Liver (tissue), 9 donors: ENCODE measurements around the gene NELL1. TPM values are rescaled to one million over a fixed set of nuclear protein-coding genes. Genes with fewer than 3 reads are reported as not detected.

ENCODE experiments used
- DNase-seq: peaks from one replicate; pipeline ENCODE4 v3.0.0-alpha.2; 2017; ENCODE audit warnings: low spot score
- H3K27ac ChIP-seq, 2 donors: one replicate each; pipeline ENCODE4 v1.7.0; 2013; ENCODE audit warnings: inconsistent platforms in 2 of 2, low read length in 2 of 2, control low read depth in 1 of 2, low read depth in 1 of 2, mild to moderate bottlenecking in 1 of 2
- H3K27me3 ChIP-seq, 4 donors: one replicate each; pipeline versions ENCODE4 v1.6.1 to v1.7.0; 2013; ENCODE audit warnings: low read length in 3 of 4, inconsistent platforms in 1 of 4, mild to moderate bottlenecking in 1 of 4, moderate library complexity in 1 of 4; ENCODE audit not compliant: control insufficient read depth in 4 of 4, insufficient read depth in 4 of 4
- H3K36me3 ChIP-seq, 4 donors: one replicate each; pipeline versions ENCODE4 v1.6.1 to v1.7.0; 2013; ENCODE audit warnings: low read length in 3 of 4, mild to moderate bottlenecking in 3 of 4, low read depth in 1 of 4, moderate library complexity in 1 of 4; ENCODE audit not compliant: control insufficient read depth in 4 of 4, insufficient read depth in 3 of 4
- H3K4me1 ChIP-seq, 4 donors: one replicate each; pipeline versions ENCODE4 v1.6.1 to v1.7.0; 2013; ENCODE audit warnings: low read length in 3 of 4, mild to moderate bottlenecking in 3 of 4, moderate library complexity in 1 of 4; ENCODE audit not compliant: control insufficient read depth in 4 of 4, insufficient read depth in 4 of 4
- H3K4me3 ChIP-seq, 3 donors: one replicate each; pipeline versions ENCODE4 v1.6.1 to v1.7.0; 2013; ENCODE audit warnings: low read length in 3 of 3, control low read depth in 1 of 3, low read depth in 1 of 3, mild to moderate bottlenecking in 1 of 3
- H3K9ac ChIP-seq, 2 donors: one replicate each; pipeline ENCODE4 v1.7.0; 2013; ENCODE audit warnings: low read length in 2 of 2, mild to moderate bottlenecking in 2 of 2, moderate library complexity in 2 of 2, control low read depth in 1 of 2, low read depth in 1 of 2
- H3K9me3 ChIP-seq, 4 donors: one replicate each; pipeline versions ENCODE4 v1.6.1 to v1.7.0; 2013; ENCODE audit warnings: low read length in 3 of 4; ENCODE audit not compliant: control insufficient read depth in 4 of 4
- EGR1 ChIP-seq, 2 donors: IDR thresholded peaks; 2 replicates each; pipeline ENCODE4 v1.6.1; 2016 to 2018; ENCODE audit warnings: antibody characterized with exemption in 2 of 2, low read depth in 2 of 2
- FOXA1 ChIP-seq: IDR thresholded peaks from 2 replicates; pipeline ENCODE4 v1.6.1; 2016; ENCODE audit warnings: antibody characterized with exemption
- FOXA2 ChIP-seq: IDR thresholded peaks from 2 replicates; pipeline ENCODE4 v1.6.1; 2016; ENCODE audit warnings: antibody characterized with exemption
- GABPA ChIP-seq, 2 donors: IDR thresholded peaks in 1 of 2; conservative IDR thresholded peaks in 1 of 2; 2 replicates each; pipeline ENCODE4 v1.6.1; 2016; ENCODE audit warnings: antibody characterized with exemption in 2 of 2, mild to moderate bottlenecking in 1 of 2, moderate library complexity in 1 of 2
- HNF4A ChIP-seq, 2 donors: conservative IDR thresholded peaks; 2 replicates each; pipeline ENCODE4 v1.6.1; 2016; ENCODE audit warnings: antibody characterized with exemption in 2 of 2, mild to moderate bottlenecking in 2 of 2
- HNF4G ChIP-seq: IDR thresholded peaks from 2 replicates; pipeline ENCODE4 v1.6.1; 2016; ENCODE audit warnings: antibody characterized with exemption
- JUND ChIP-seq, 2 donors: IDR thresholded peaks; 2 replicates each; pipeline ENCODE4 v1.6.1; 2016; ENCODE audit warnings: antibody characterized with exemption in 2 of 2
- NR2F2 ChIP-seq: IDR thresholded peaks from 2 replicates; pipeline ENCODE4 v1.6.1; 2016; ENCODE audit warnings: antibody characterized with exemption
- RAD21 ChIP-seq, 2 donors: IDR thresholded peaks; 2 replicates each; pipeline ENCODE4 v1.6.1; 2016; ENCODE audit warnings: antibody characterized with exemption in 2 of 2, mild to moderate bottlenecking in 2 of 2
- RXRA ChIP-seq, 2 donors: IDR thresholded peaks; 2 replicates each; pipeline ENCODE4 v1.6.1; 2017 to 2018; ENCODE audit warnings: antibody characterized with exemption in 2 of 2, mild to moderate bottlenecking in 1 of 2
- SP1 ChIP-seq: IDR thresholded peaks from 2 replicates; pipeline ENCODE4 v1.6.1; 2018; ENCODE audit warnings: antibody characterized with exemption, mild to moderate bottlenecking
- TAF1 ChIP-seq: conservative IDR thresholded peaks from 2 replicates; pipeline ENCODE4 v1.6.1; 2016; ENCODE audit warnings: antibody characterized with exemption, mild to moderate bottlenecking
- YY1 ChIP-seq: IDR thresholded peaks from 2 replicates; pipeline ENCODE4 v1.6.1; 2016; ENCODE audit warnings: antibody characterized with exemption, mild to moderate bottlenecking
- WGBS: extraction: QIAGEN DNeasy Blood & Tissue Kit; methylation state at CpG from one replicate; pipeline ENCODE4 v1.1.7; 2013; 5-methylcytosine and 5-hydroxymethylcytosine counted together
- polyA plus RNA-seq, 2 donors: library from polyadenylated mRNA; stranded (reverse) in 1 of 2; unstranded in 1 of 2; fragments of 200-250 nt in 1 of 2; fragments of >200 nt in 1 of 2; fragmentation: Nextera tagmentation in 1 of 2; extraction: Ambion mirVana in 1 of 2; gene quantifications; one replicate each; pipeline versions ENCODE4 v1.2.1 to v1.2.3, GENCODE V29; 2013 to 2015
- total RNA-seq, 2 donors: library from RNA; depleted of rRNA; stranded (reverse); fragments of >200 nt; gene quantifications; one replicate each; pipeline ENCODE4 v1.2.3, GENCODE V29; 2014
- TF ChIP-seq, protein P1 (sequence below): fragments of 150-350 bp; IDR thresholded peaks from 2 replicates; pipeline ENCODE4 v1.5.1; 2017; ENCODE audit warnings: improper control_type of control experiment, low read depth, low read length; ENCODE audit not compliant: missing input control
- TF ChIP-seq, protein P2 (sequence below): IDR thresholded peaks from 2 replicates; pipeline ENCODE4 v1.6.1; 2016; ENCODE audit warnings: antibody characterized with exemption, mild to moderate bottlenecking
- TF ChIP-seq, protein P3 (sequence below): IDR thresholded peaks from 2 replicates; pipeline ENCODE4 v1.6.1; 2016; ENCODE audit warnings: antibody characterized with exemption
- TF ChIP-seq, protein P4 (sequence below): IDR thresholded peaks from 2 replicates; pipeline ENCODE4 v1.6.1; 2016; ENCODE audit warnings: antibody characterized with exemption
- TF ChIP-seq, protein P5 (sequence below): IDR thresholded peaks from 2 replicates; pipeline ENCODE4 v1.6.1; 2016; ENCODE audit warnings: antibody characterized with exemption
- donor health status: healthy.
- donor health status: healthy.
- donor health status: healthy.
- donor health status: healthy.
- donor health status: healthy.

Gene NELL1
- total and polyA plus RNA-seq, 4 donors: not detected

DNA sequence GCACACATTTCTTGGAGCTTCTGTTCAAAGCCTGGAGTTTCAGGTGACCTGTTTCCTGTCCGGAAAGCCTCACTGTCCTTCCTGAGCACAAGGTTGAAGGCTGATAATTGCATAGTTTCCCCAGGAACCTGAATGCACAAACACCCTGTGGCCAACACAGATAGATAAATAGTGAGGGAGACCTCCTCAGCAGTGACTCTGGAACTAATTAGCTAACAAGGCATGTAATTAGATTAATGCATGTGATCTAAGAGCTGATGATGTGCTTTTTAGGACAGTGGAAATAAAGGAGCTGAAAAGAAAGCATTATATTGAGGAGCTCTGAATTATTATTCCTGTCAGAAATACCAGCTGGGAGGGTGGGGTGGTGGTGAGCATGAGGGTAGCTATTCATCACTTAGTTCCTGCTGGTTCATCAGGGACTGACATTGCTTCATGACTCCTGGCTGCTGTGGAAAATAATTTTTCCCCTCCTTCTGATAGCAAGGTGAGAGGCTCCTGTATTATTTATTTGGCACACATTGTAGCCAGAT lies 101.1 kb downstream of the NELL1 start:
- no peaks in the 10 kb centered on the region for H3K36me3 ChIP-seq
- H3K9me3 ChIP-seq: no peaks in the 10 kb centered on the region
- DNase-seq: no peak
- no peaks in the 10 kb centered on the region for H3K4me1 ChIP-seq
- H3K27me3 ChIP-seq: no peaks in the 10 kb centered on the region
- H3K27ac ChIP-seq: no peak overlapping the region
- 54% methylated on average over 1 of the region's 1 CpG for WGBS
- no peak overlapping the region for H3K4me3 ChIP-seq
- no peak overlapping the region for H3K9ac ChIP-seq
- TF ChIP-seq, protein P1, sequence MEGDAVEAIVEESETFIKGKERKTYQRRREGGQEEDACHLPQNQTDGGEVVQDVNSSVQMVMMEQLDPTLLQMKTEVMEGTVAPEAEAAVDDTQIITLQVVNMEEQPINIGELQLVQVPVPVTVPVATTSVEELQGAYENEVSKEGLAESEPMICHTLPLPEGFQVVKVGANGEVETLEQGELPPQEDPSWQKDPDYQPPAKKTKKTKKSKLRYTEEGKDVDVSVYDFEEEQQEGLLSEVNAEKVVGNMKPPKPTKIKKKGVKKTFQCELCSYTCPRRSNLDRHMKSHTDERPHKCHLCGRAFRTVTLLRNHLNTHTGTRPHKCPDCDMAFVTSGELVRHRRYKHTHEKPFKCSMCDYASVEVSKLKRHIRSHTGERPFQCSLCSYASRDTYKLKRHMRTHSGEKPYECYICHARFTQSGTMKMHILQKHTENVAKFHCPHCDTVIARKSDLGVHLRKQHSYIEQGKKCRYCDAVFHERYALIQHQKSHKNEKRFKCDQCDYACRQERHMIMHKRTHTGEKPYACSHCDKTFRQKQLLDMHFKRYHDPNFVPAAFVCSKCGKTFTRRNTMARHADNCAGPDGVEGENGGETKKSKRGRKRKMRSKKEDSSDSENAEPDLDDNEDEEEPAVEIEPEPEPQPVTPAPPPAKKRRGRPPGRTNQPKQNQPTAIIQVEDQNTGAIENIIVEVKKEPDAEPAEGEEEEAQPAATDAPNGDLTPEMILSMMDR: no peak
- TF ChIP-seq, protein P2, sequence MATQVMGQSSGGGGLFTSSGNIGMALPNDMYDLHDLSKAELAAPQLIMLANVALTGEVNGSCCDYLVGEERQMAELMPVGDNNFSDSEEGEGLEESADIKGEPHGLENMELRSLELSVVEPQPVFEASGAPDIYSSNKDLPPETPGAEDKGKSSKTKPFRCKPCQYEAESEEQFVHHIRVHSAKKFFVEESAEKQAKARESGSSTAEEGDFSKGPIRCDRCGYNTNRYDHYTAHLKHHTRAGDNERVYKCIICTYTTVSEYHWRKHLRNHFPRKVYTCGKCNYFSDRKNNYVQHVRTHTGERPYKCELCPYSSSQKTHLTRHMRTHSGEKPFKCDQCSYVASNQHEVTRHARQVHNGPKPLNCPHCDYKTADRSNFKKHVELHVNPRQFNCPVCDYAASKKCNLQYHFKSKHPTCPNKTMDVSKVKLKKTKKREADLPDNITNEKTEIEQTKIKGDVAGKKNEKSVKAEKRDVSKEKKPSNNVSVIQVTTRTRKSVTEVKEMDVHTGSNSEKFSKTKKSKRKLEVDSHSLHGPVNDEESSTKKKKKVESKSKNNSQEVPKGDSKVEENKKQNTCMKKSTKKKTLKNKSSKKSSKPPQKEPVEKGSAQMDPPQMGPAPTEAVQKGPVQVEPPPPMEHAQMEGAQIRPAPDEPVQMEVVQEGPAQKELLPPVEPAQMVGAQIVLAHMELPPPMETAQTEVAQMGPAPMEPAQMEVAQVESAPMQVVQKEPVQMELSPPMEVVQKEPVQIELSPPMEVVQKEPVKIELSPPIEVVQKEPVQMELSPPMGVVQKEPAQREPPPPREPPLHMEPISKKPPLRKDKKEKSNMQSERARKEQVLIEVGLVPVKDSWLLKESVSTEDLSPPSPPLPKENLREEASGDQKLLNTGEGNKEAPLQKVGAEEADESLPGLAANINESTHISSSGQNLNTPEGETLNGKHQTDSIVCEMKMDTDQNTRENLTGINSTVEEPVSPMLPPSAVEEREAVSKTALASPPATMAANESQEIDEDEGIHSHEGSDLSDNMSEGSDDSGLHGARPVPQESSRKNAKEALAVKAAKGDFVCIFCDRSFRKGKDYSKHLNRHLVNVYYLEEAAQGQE: no peak
- TF ChIP-seq HNF4A (conservative IDR thresholded peaks at IDR 0.05) (no peak), SP1 (no peak), FOXA2 (no peak), YY1 (no peak), TAF1 (no peak)
- TF ChIP-seq, protein P3, sequence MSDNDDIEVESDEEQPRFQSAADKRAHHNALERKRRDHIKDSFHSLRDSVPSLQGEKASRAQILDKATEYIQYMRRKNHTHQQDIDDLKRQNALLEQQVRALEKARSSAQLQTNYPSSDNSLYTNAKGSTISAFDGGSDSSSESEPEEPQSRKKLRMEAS: no peak

DNA sequence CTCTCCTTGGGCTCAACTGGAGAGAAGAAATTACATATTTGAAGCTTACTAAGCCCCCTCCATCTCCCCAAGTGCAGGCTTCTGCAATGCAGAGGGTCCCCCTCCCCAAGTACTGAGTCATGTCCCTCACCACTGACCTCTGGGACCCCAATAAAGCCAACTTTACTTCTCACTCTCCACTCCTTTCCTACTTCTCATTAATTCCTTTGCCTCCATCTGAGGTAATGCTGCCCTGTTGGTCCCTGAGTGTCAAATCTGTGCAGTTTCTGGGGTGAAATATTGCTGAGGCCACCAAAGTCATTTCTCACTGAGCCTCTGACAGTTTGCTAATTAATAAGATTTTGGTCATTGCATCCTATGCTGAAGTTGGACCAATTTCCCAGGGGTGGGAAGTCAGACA lies 101.6 kb downstream of the NELL1 start:
- DNase-seq: no peak
- Histone ChIP-seq H3K9ac (no peak overlapping the region), H3K9me3 (no peaks in the 10 kb centered on the region), H3K4me3 (no peak overlapping the region), H3K4me1 (no peaks in the 10 kb centered on the region), H3K27me3 (no peaks in the 10 kb centered on the region), H3K27ac (no peak overlapping the region), H3K36me3 (no peaks in the 10 kb centered on the region)
- TF ChIP-seq FOXA2 (no peak), TAF1 (no peak), HNF4A (conservative IDR thresholded peaks at IDR 0.05) (no peak), EGR1 (IDR thresholded peaks at IDR 0.05; ENCODE audit: low read depth in 2 of 2) (no peak), RAD21 (IDR thresholded peaks at IDR 0.05) (no peak), YY1 (no peak), FOXA1 (no peak), SP1 (no peak), GABPA (IDR thresholded peaks at IDR 0.05 in 1 of 2, conservative IDR thresholded peaks at IDR 0.05 in 1 of 2) (no peak), RXRA (IDR thresholded peaks at IDR 0.05) (no peak), NR2F2 (no peak), HNF4G (no peak), JUND (IDR thresholded peaks at IDR 0.05) (no peak)
- TF ChIP-seq, protein P1: no peak
- TF ChIP-seq, protein P3: no peak
- TF ChIP-seq, protein P4, sequence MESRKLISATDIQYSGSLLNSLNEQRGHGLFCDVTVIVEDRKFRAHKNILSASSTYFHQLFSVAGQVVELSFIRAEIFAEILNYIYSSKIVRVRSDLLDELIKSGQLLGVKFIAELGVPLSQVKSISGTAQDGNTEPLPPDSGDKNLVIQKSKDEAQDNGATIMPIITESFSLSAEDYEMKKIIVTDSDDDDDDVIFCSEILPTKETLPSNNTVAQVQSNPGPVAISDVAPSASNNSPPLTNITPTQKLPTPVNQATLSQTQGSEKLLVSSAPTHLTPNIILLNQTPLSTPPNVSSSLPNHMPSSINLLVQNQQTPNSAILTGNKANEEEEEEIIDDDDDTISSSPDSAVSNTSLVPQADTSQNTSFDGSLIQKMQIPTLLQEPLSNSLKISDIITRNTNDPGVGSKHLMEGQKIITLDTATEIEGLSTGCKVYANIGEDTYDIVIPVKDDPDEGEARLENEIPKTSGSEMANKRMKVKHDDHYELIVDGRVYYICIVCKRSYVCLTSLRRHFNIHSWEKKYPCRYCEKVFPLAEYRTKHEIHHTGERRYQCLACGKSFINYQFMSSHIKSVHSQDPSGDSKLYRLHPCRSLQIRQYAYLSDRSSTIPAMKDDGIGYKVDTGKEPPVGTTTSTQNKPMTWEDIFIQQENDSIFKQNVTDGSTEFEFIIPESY: no peak
- TF ChIP-seq, protein P2: no peak
- TF ChIP-seq, protein P5, sequence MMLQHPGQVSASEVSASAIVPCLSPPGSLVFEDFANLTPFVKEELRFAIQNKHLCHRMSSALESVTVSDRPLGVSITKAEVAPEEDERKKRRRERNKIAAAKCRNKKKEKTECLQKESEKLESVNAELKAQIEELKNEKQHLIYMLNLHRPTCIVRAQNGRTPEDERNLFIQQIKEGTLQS: no peak
